Large intestine (tissue), 3 donors: Measurements from ENCODE around the gene WBP2NL. TPM values are rescaled to one million over a fixed set of nuclear protein-coding genes. Genes with fewer than 3 reads are reported as not detected.

Source experiments
- DNase-seq, 2 donors: peaks; one replicate each; pipeline versions ENCODE4 v3.0.0 to v3.0.0-alpha.2; 2013
- H3K27ac ChIP-seq: one replicate; pipeline ENCODE4 v1.5.1; 2013; ENCODE audit warnings: low read length
- H3K27me3 ChIP-seq: 2 replicates; pipeline ENCODE4 v1.6.1; 2013; ENCODE audit warnings: low read length; ENCODE audit not compliant: control insufficient read depth, insufficient read depth
- H3K36me3 ChIP-seq: 2 replicates; pipeline ENCODE4 v1.6.1; 2013; ENCODE audit warnings: low read length; ENCODE audit not compliant: control insufficient read depth, insufficient read depth
- H3K4me1 ChIP-seq: one replicate; pipeline ENCODE4 v1.6.1; 2013; ENCODE audit warnings: low read length; ENCODE audit not compliant: control insufficient read depth, insufficient read depth
- H3K4me3 ChIP-seq: one replicate; pipeline ENCODE4 v1.5.1; 2013; ENCODE audit warnings: low read length
- H3K9me3 ChIP-seq: one replicate; pipeline ENCODE4 v1.6.1; 2013; ENCODE audit warnings: mild to moderate bottlenecking, low read depth, low read length, moderate library complexity; ENCODE audit not compliant: control insufficient read depth
- WGBS: methylation state at CpG from one replicate; pipeline ENCODE4 v1.1.5; 2013; ENCODE audit warnings: low lambda C conversion rate; ENCODE audit not compliant: insufficient coverage; 5-methylcytosine and 5-hydroxymethylcytosine counted together
- polyA plus RNA-seq: library from polyadenylated mRNA; unstranded; fragments of 120-200 nt; gene quantifications from one replicate; pipeline ENCODE4 v1.2.1, GENCODE V29; 2013

WBP2NL gene
- polyA plus RNA-seq, 1 donor, result 1.5 TPM

DNA sequence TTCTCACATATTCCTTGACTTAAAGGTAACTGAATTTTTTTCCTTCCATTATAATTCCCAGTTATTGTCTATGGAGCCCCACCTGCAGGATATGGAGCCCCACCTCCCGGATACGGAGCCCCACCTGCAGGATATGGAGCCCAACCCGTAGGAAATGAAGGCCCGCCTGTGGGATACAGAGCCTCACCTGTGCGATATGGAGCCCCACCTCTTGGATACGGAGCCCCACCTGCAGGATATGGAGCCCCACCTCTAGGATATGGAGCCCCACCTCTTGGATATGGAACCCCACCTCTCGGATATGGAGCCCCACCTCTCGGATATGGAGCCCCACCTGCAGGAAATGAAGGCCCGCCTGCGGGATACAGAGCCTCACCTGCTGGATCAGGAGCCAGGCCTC is 28.1 kb downstream of the WBP2NL start:
- no peak for DNase-seq

DNA sequence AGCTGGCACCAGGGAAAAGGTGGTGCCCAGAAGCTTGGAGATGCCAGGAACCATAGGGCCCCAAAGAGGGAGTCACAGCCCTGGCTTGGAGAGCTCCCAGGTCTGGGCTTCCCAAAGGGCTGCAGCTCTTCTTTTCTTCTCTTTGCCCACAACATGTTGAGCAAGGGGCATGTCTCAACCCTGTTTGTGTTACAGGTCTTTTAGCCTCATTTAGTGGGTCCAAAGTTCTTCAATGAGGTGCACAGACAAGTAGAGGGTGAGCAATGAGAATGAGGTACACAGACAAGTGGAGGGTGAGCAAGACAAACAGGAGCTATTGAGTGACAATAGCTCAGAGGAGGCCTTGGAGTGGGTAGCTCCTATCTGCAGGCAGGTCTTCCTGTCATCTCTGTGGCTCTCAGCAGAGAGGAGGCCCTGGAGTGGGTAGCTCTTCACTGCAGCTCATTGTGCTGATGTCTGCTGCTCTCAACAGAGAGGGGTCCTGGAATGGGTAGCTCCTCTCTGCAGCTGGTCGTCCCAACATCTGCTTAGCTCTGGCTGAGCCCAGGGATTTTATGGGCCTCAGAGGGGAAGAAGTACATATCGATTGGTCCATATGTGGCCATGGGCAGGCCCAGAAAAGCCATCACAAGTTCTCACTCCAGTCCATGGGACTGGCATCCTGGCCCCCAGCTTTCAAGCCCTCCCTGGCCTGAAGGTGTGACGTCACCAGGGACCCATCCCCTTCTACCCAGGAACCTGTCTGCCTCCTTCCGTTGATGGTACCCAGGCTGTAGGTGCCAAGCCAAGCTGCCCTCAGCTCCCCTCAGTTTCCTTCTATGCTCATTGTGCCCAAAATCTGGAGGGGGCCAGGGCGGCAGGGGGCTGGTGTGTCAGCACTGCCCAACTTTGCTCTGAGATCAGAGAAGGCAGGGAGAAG is 34.9 kb downstream of the WBP2NL start:
- WGBS, result no CpG with 5 or more reads among the region's 5 CpGs
- H3K27me3 ChIP-seq, result no peaks in the 10 kb centered on the region
- DNase-seq, result peak in 1 of 2 donors; percentile 46

More for the DNA sequence above, 28.1 kb downstream of the WBP2NL start:
- no peak overlapping the region for H3K27ac ChIP-seq
- no CpG with 5 or more reads among the region's 10 CpGs for WGBS
- H3K27me3 ChIP-seq, result no peaks in the 10 kb centered on the region
- no peak overlapping the region for H3K4me3 ChIP-seq
- H3K4me1 ChIP-seq, result peaks cover 9% of the 10 kb centered on the region
- no peaks in the 10 kb centered on the region for H3K36me3 ChIP-seq
- no peaks in the 10 kb centered on the region for H3K9me3 ChIP-seq

DNA sequence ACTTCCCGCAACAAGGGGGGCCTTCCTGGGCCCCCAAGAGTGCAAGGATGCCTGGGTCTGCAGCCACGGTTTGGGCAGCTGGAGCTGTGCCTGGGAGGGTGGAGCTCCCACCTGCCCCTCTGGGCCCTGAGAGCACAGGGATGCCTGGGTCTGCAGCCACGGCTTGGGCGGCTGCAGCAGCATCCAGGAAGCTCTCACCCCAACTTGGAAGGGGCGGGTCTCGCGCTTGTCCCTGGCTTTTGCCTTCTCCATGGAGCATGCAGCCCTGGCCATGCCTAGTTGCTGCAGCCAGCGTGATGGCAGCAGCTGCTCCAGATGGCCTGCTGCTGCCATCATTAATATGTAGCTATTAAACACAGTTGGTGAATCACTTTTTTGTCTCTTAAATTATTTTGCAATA is 36.7 kb downstream of the WBP2NL start:
- no peaks in the 10 kb centered on the region for H3K36me3 ChIP-seq
- H3K4me3 ChIP-seq, result no peak overlapping the region
- H3K27ac ChIP-seq, result no peak overlapping the region
- DNase-seq, result no peak
- WGBS, result no CpG with 5 or more reads among the region's 8 CpGs
- peaks cover 16% of the 10 kb centered on the region for H3K9me3 ChIP-seq
- H3K27me3 ChIP-seq, result no peaks in the 10 kb centered on the region
- H3K4me1 ChIP-seq, result peaks cover 4% of the 10 kb centered on the region

More for the DNA sequence above, 34.9 kb downstream of the WBP2NL start:
- Histone ChIP-seq H3K9me3 (peaks cover 16% of the 10 kb centered on the region), H3K4me1 (peaks cover 4% of the 10 kb centered on the region), H3K27ac (no peak overlapping the region), H3K4me3 (no peak overlapping the region), H3K36me3 (no peaks in the 10 kb centered on the region)

GRCh38 chr22:42039271-42039670 is 40.7 kb downstream of the WBP2NL start:
- DNase-seq, result no peak
- no peaks in the 10 kb centered on the region for H3K27me3 ChIP-seq
- WGBS, result 100% methylated on average over 2 of the region's 5 CpGs
- H3K9me3 ChIP-seq, result peaks cover 20% of the 10 kb centered on the region
- H3K4me1 ChIP-seq, result no peaks in the 10 kb centered on the region
- no peaks in the 10 kb centered on the region for H3K36me3 ChIP-seq
- no peak overlapping the region for H3K27ac ChIP-seq
- H3K4me3 ChIP-seq, result no peak overlapping the region

- no peaks in the 10 kb centered on the region for H3K27me3 ChIP-seq
- DNase-seq, result no peak
- H3K4me3 ChIP-seq, result no peak overlapping the region
- H3K4me1 ChIP-seq, result no peaks in the 10 kb centered on the region
- no peak overlapping the region for H3K27ac ChIP-seq
- no peaks in the 10 kb centered on the region for H3K36me3 ChIP-seq
- peaks cover 16% of the 10 kb centered on the region for H3K9me3 ChIP-seq
Measured at GRCh38 chr22:42041784-42042183, 43.2 kb downstream of the WBP2NL start.

GRCh38 chr22:42050641-42051180 is 52.1 kb downstream of the WBP2NL start:
- Histone ChIP-seq H3K27ac (no peak overlapping the region), H3K9me3 (no peaks in the 10 kb centered on the region), H3K4me1 (no peaks in the 10 kb centered on the region), H3K27me3 (no peaks in the 10 kb centered on the region), H3K36me3 (no peaks in the 10 kb centered on the region), H3K4me3 (no peak overlapping the region)
- no CpG with 5 or more reads among the region's 2 CpGs for WGBS
- DNase-seq, result no peak

DNA sequence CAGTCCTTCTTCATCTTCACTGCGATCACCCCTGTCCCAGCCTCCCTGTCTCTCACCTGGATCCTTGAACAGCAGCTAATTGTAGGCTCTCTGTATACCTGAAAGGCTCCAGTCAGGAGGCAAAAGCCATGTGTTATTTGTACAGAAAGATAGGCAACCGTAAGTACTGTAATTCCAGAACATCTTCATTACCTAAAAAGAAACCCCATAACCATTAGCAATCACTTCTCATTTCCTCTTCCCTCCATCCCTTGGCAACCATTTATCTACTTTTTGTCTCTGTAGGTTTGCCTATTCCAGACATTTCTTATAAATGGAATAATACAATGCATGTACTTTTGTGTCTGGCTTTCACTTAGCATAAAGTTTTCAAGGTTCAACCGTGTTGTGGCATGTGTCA is 54.2 kb downstream of the WBP2NL start:
- Histone ChIP-seq H3K36me3 (no peaks in the 10 kb centered on the region), H3K27me3 (no peaks in the 10 kb centered on the region), H3K4me1 (no peaks in the 10 kb centered on the region), H3K27ac (no peak overlapping the region), H3K9me3 (peaks cover 11% of the 10 kb centered on the region), H3K4me3 (no peak overlapping the region)
- WGBS, result 60% methylated on average over 1 of the region's 3 CpGs
- no peak for DNase-seq

GRCh38 chr22:42056757-42057511 is 58.3 kb downstream of the WBP2NL start:
- no peak overlapping the region for H3K27ac ChIP-seq
- DNase-seq, result no peak
- 100% methylated on average over 1 of the region's 1 CpG for WGBS
- H3K4me3 ChIP-seq, result no peak overlapping the region
- H3K4me1 ChIP-seq, result no peaks in the 10 kb centered on the region
- peaks cover 11% of the 10 kb centered on the region for H3K9me3 ChIP-seq
- no peaks in the 10 kb centered on the region for H3K27me3 ChIP-seq
- peaks cover 31% of the 10 kb centered on the region for H3K36me3 ChIP-seq

GRCh38 chr22:42060489-42060888 is 61.9 kb downstream of the WBP2NL start:
- H3K36me3 ChIP-seq, result peaks cover 45% of the 10 kb centered on the region
- WGBS, result no CpG with 5 or more reads among the region's 5 CpGs

DNA sequence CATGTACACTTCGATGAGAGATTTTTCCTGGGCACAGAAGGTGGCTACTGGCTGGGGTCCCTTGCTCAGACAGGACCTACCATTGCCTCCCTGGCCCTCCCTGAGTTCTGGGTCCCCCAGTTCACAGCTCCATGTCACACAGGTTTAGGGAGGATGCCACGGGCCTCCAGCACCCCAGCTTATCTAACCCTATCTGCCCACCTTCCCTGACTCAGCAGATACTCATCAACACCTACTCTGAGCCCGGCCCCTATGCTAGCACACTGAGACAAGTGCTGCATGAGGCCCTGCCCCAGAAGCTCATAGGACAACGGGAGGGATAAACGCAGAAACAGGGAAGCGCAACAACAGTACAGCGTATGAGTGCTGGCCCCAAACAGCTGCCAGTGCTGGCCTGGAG is 62.5 kb downstream of the WBP2NL start:
- 90% methylated on average over 2 of the region's 7 CpGs for WGBS
- peaks cover 49% of the 10 kb centered on the region for H3K36me3 ChIP-seq
- H3K27me3 ChIP-seq, result no peaks in the 10 kb centered on the region
- H3K4me1 ChIP-seq, result peaks cover 5% of the 10 kb centered on the region
- DNase-seq, result no peak
- peaks cover 11% of the 10 kb centered on the region for H3K9me3 ChIP-seq
- no peak overlapping the region for H3K4me3 ChIP-seq
- no peak overlapping the region for H3K27ac ChIP-seq

More at GRCh38 chr22:42060489-42060888, 61.9 kb downstream of the WBP2NL start:
- H3K27me3 ChIP-seq, result no peaks in the 10 kb centered on the region
- peaks cover 5% of the 10 kb centered on the region for H3K4me1 ChIP-seq
- DNase-seq, result no peak
- H3K4me3 ChIP-seq, result no peak overlapping the region
- no peak overlapping the region for H3K27ac ChIP-seq
- peaks cover 11% of the 10 kb centered on the region for H3K9me3 ChIP-seq
